ENCODE measurements around the gene TRPC6.
"Not testable (repeated sequence)": the region's sequence is repeated elsewhere in the genome, so short reads cannot be mapped to it uniquely, and the experiment has no call there.

Gene TRPC6

GRCh38 chr11:101516546-101516945 is 67.3 kb downstream of the TRPC6 start:
- no peak for DNase-seq

- DNase-seq, result no peak
These were observed 72.7 kb downstream of the TRPC6 start for GRCh38 chr11:101511065-101511464.

GRCh38 chr11:101510591-101510990 is 73.2 kb downstream of the TRPC6 start:
- DNase-seq, result no peak

- DNase-seq, result no peak
These were observed 73.9 kb downstream of the TRPC6 start for GRCh38 chr11:101509922-101510321.

- no peak for DNase-seq
These were observed 75.4 kb downstream of the TRPC6 start for GRCh38 chr11:101508370-101508769.

- DNase-seq, result no peak
These were observed 84.9 kb downstream of the TRPC6 start for GRCh38 chr11:101498891-101499290.

GRCh38 chr11:101497291-101497690 is 86.5 kb downstream of the TRPC6 start:
- DNase-seq, result no peak

- no peak for DNase-seq
These were observed 96.0 kb downstream of the TRPC6 start for GRCh38 chr11:101487775-101488174.

GRCh38 chr11:101482556-101483124 is 101.2 kb downstream of the TRPC6 start:
- DNase-seq, result no peak

- no peak for DNase-seq
These were observed 105.0 kb downstream of the TRPC6 start for GRCh38 chr11:101478587-101479369.

- DNase-seq, result no peak
These were observed 105.9 kb downstream of the TRPC6 start for GRCh38 chr11:101477926-101478325.

GRCh38 chr11:101476191-101476590 is 107.6 kb downstream of the TRPC6 start:
- DNase-seq, result no peak

GRCh38 chr11:101475699-101476098 is 108.1 kb downstream of the TRPC6 start:
- DNase-seq, result no peak

- no peak for DNase-seq
These were observed 109.1 kb downstream of the TRPC6 start for GRCh38 chr11:101474666-101475065.

GRCh38 chr11:101470881-101471520 is 112.8 kb downstream of the TRPC6 start:
- DNase-seq, result no peak

GRCh38 chr11:101470419-101470818 is 113.4 kb downstream of the TRPC6 start:
- no peak for DNase-seq

- no peak for DNase-seq
These were observed 117.5 kb downstream of the TRPC6 start for GRCh38 chr11:101466352-101466751.

GRCh38 chr11:101464388-101464787 is 119.4 kb downstream of the TRPC6 start:
- not testable (repeated sequence) for DNase-seq

- no peak for DNase-seq
These were observed 124.8 kb downstream of the TRPC6 start for GRCh38 chr11:101459020-101459419.

- no peak for DNase-seq
These were observed 125.6 kb downstream of the TRPC6 start for GRCh38 chr11:101458161-101458560.

GRCh38 chr11:101456812-101457211 is 127.0 kb downstream of the TRPC6 start:
- no peak for DNase-seq

- DNase-seq, result no peak
These were observed 130.1 kb downstream of the TRPC6 start for GRCh38 chr11:101453682-101454081.

- DNase-seq, result no peak
These were observed 134.8 kb downstream of the TRPC6 start for GRCh38 chr11:101448881-101449442.

GRCh38 chr11:101446726-101447125 is 137.1 kb downstream of the TRPC6 start:
- DNase-seq, result no peak

Data from NCI-H345 (cell line).